PC-9 (cell line): ENCODE results near the gene NEDD9. TPM values are rescaled to one million over a fixed set of nuclear protein-coding genes. Genes with fewer than 3 reads are reported as not detected.
A peak's percentile ranks its signal among the peaks of the same experiment; 100 is the strongest.

Experiments used
- BruUV-seq: library from RNA; stranded (reverse); fragments of 400-500 nt; replicated peaks from 2 replicates; lab custom pipeline; 2021; lab: Mats Ljungman, UMichigan
- CTCF ChIA-PET: fragments of 300-600 bp; sonication (Branson Sonifier 250); formaldehyde crosslinking; loops from one replicate; lab custom pipeline; 2022; ENCODE audit warnings: antibody characterized with exemption; lab: Charles Lee
- POLR2A ChIA-PET: fragments of 300-600 bp; sonication (Branson Sonifier 250); formaldehyde crosslinking; loops from one replicate; lab custom pipeline; 2022; ENCODE audit warnings: antibody characterized with exemption; ENCODE audit not compliant: unreplicated experiment; lab: Charles Lee
- DNase-seq, 2 experiments: peaks; one replicate each; pipeline versions ENCODE4 v3.0.0 to v3.0.0-alpha.2; 2015 to 2022; ENCODE audit warnings: mixed read lengths in 1 of 2
- H2AFZ ChIP-seq: fragments of 200-600 bp; sonication (generic); 2 replicates; pipeline ENCODE4 v1.8.1; 2017; ENCODE audit warnings: antibody characterized with exemption
- H3F3A ChIP-seq: fragments of 200-600 bp; sonication (generic); 2 replicates; pipeline ENCODE4 v1.8.1; 2017; ENCODE audit warnings: antibody characterized with exemption, mild to moderate bottlenecking, low read depth; ENCODE audit not compliant: insufficient read depth
- H3K27ac ChIP-seq: fragments of 200-600 bp; sonication (generic); 2 replicates; pipeline ENCODE4 v1.6.1; 2016; ENCODE audit warnings: mixed run types
- H3K27me3 ChIP-seq: fragments of 200-600 bp; sonication (generic); 2 replicates; pipeline ENCODE4 v1.6.1; 2016; ENCODE audit warnings: low read depth, mixed run types; ENCODE audit not compliant: insufficient read depth
- H3K36me3 ChIP-seq: fragments of 200-600 bp; sonication (generic); 2 replicates; pipeline ENCODE4 v1.6.1; 2016; ENCODE audit warnings: low read depth, mixed run types
- H3K4me1 ChIP-seq: fragments of 200-600 bp; sonication (generic); replicated peaks from 2 replicates; pipeline ENCODE4 v1.6.1; 2016; ENCODE audit warnings: mixed run types; ENCODE audit not compliant: insufficient read depth
- H3K4me2 ChIP-seq: fragments of 200-600 bp; sonication (generic); 2 replicates; pipeline ENCODE4 v1.6.1; 2017; ENCODE audit warnings: mixed run types
- H3K4me3 ChIP-seq: fragments of 200-600 bp; sonication (generic); 2 replicates; pipeline ENCODE4 v1.6.1; 2016; ENCODE audit warnings: mixed run types
- H3K79me2 ChIP-seq: fragments of 200-600 bp; sonication (generic); 2 replicates; pipeline ENCODE4 v1.6.1; 2017; ENCODE audit warnings: low read depth, mixed run types
- H3K9me2 ChIP-seq: fragments of 200-600 bp; sonication (generic); 2 replicates; pipeline ENCODE4 v1.8.1; 2017; ENCODE audit warnings: mild to moderate bottlenecking; ENCODE audit not compliant: insufficient read depth
- H3K9me3 ChIP-seq: fragments of 200-600 bp; sonication (generic); 2 replicates; pipeline ENCODE4 v1.8.1; 2016; ENCODE audit warnings: low read depth; ENCODE audit not compliant: insufficient read depth
- H4K20me1 ChIP-seq: fragments of 200-600 bp; sonication (generic); 2 replicates; pipeline ENCODE4 v1.8.1; 2017; ENCODE audit not compliant: insufficient read depth
- EZH2 ChIP-seq: fragments of 200-600 bp; sonication (generic); IDR thresholded peaks from 2 replicates; pipeline ENCODE4 v1.8.0; 2017; ENCODE audit warnings: antibody characterized with exemption, low read depth
- intact Hi-C: fragments of 100-400 bp; cut with micrococcal nuclease; formaldehyde crosslinking; loops from one replicate; pipeline ENCODE4 v1.10.0; 2022; ENCODE audit not compliant: unreplicated experiment
- total RNA-seq: library from RNA; stranded (reverse); gene quantifications from 2 replicates; pipeline ENCODE4 v1.2.3, GENCODE V29; 2021
- TF ChIP-seq, protein P1 (sequence below): fragments of 200-600 bp; sonication (generic); conservative IDR thresholded peaks from 2 replicates; pipeline ENCODE4 v1.6.1; 2017; ENCODE audit warnings: mixed run types, antibody characterized with exemption, mild to moderate bottlenecking, moderate library complexity

Gene NEDD9
- total RNA-seq, 1 experiment from 2014 or later: 57.5 TPM

DNA sequence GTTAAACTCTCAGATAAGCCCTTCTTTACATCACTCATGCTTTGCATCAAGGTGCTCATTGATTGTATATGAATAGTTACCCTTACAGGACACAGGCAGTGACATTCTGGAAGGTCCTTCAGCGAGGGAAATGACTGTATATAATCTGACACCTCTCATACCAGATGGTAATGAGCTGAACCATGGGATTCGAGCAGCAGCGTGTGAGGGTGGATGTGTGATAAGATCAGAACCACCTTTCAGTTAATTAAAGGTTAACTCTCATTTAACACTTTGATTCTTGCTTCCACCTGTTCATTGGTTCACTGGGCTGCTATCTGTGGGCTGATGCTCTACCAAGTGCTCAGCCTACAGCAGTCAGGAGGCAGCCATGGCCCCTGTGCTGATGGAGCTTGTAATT is 24.2 kb downstream of the NEDD9 start:
- BruUV-seq: no TSS peak
- peaks cover 45% of the 10 kb centered on the region for H3K4me1 ChIP-seq
- H3K4me3 ChIP-seq: no peak overlapping the region
- POLR2A ChIA-PET: interaction anchor here (0.5 to 0.6 kb wide), 3 partner anchors 36 to 226 kb away, joined by 3 to 9 read pairs (median 4); no protein-coding TSS in a partner anchor
- no peaks in the 10 kb centered on the region for H4K20me1 ChIP-seq
- H3K36me3 ChIP-seq: peaks cover 23% of the 10 kb centered on the region
- intact Hi-C loops: loop anchor here (5.0 kb wide), 1 partner anchor 204 kb away; no protein-coding TSS in a partner anchor
- no peak overlapping the region for H3K4me2 ChIP-seq
- H3K79me2 ChIP-seq: peaks cover 57% of the 10 kb centered on the region
- no peaks in the 10 kb centered on the region for H3K9me3 ChIP-seq
- TF ChIP-seq EZH2: no peak
- TF ChIP-seq, protein P1, sequence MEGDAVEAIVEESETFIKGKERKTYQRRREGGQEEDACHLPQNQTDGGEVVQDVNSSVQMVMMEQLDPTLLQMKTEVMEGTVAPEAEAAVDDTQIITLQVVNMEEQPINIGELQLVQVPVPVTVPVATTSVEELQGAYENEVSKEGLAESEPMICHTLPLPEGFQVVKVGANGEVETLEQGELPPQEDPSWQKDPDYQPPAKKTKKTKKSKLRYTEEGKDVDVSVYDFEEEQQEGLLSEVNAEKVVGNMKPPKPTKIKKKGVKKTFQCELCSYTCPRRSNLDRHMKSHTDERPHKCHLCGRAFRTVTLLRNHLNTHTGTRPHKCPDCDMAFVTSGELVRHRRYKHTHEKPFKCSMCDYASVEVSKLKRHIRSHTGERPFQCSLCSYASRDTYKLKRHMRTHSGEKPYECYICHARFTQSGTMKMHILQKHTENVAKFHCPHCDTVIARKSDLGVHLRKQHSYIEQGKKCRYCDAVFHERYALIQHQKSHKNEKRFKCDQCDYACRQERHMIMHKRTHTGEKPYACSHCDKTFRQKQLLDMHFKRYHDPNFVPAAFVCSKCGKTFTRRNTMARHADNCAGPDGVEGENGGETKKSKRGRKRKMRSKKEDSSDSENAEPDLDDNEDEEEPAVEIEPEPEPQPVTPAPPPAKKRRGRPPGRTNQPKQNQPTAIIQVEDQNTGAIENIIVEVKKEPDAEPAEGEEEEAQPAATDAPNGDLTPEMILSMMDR: no peak
- H3K9me2 ChIP-seq: no peaks in the 10 kb centered on the region
- peak overlapping the region; percentile 92 for H3K27ac ChIP-seq
- H3F3A ChIP-seq: peaks cover 37% of the 10 kb centered on the region
- no peak overlapping the region for H2AFZ ChIP-seq
- DNase-seq: no peak
- H3K27me3 ChIP-seq: no peaks in the 10 kb centered on the region
- CTCF ChIA-PET: no interaction called here

DNA sequence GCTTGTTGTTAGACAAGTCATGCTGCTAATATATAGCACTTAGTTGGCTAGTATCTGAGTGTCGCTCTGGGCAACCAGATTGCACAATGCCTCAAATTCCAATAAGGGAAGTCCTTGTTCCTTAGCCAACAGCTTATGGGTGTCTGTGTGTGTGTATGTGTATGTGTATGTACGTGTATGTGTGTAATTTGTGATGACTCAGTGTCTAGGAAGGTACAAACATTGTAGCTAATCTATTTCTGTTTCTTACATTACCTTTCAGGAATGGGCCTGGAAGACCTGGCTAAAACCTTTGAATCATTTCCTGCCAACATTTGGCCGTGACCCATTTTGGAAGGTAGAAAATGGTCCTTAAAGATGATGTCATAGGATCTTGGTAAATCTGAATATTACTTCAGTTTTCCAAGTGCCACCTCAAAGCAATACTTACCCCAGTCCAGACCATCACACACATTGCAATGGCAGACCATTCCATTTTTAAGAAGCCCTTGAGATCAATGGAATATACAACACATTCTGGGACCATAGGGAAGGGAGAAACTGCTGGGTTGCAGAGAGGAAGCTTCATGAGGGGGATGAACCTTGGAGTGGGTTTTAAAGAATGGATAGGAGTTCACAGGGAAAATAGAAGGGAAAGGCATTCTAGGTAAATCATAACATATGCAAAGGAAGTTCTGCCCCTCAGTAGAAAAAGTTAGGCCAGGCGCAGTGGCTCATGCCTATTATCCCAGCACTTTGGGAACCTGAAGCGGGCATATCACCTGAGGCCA is 25.1 kb downstream of the NEDD9 start:
- DNase-seq: peak; percentile 84 to 98
- H4K20me1 ChIP-seq: no peaks in the 10 kb centered on the region
- H3K4me3 ChIP-seq: no peak overlapping the region; the same call in 1 of the 2 replicates
- intact Hi-C loops: loop anchor here (1.0 to 5.0 kb wide), 7 partner anchors 22 to 289 kb away; no protein-coding TSS in a partner anchor
- POLR2A ChIA-PET: interaction anchor here (0.5 to 1.3 kb wide), 8 partner anchors 19 to 1083 kb away, joined by 3 to 44 read pairs (median 6); partner anchors contain the start of genes EDN1 and NEDD9
- peaks cover 25% of the 10 kb centered on the region for H3K36me3 ChIP-seq
- H3F3A ChIP-seq: peaks cover 30% of the 10 kb centered on the region
- H2AFZ ChIP-seq: no peak overlapping the region
- peaks cover 36% of the 10 kb centered on the region for H3K4me1 ChIP-seq
- BruUV-seq: no TSS peak
- H3K27ac ChIP-seq: peak overlapping the region; percentile 92
- H3K9me2 ChIP-seq: no peaks in the 10 kb centered on the region
- H3K27me3 ChIP-seq: no peaks in the 10 kb centered on the region
- peaks cover 65% of the 10 kb centered on the region for H3K79me2 ChIP-seq
- H3K9me3 ChIP-seq: no peaks in the 10 kb centered on the region
- CTCF ChIA-PET: interaction anchor here (1.0 to 1.1 kb wide), 2 partner anchors 22 to 63 kb away, joined by 3 read pairs; no protein-coding TSS in a partner anchor
- TF ChIP-seq EZH2: no peak
- TF ChIP-seq, protein P1: no peak
- peak overlapping the region; percentile 70 for H3K4me2 ChIP-seq

DNA sequence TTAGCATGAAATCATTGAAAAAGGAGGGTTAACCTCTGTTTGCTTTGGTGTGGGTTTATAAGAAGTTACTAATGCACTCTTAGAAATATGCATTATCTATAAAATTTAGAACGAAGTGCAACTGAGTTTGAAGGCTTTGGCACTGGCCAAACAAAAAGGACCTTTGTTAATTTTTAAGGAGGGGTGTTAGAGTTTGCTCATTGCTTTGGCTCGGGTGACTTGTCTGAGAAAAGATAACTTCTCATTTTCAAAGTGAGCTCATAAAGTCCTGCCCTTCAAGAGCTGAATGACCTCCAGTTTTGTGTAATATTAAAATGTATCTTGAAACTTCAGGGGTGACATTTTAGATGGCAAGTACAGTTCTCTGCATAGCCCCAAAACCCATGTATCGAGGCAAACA is 25.9 kb downstream of the NEDD9 start:
- ChIA-PET POLR2A (interaction anchor here (0.5 to 1.3 kb wide), 7 partner anchors 19 to 1084 kb away, joined by 3 to 44 read pairs (median 6); partner anchors contain the start of genes EDN1 and NEDD9), CTCF (interaction anchor here (1.0 to 1.1 kb wide), 2 partner anchors 23 to 62 kb away, joined by 3 read pairs; no protein-coding TSS in a partner anchor)
- peaks cover 65% of the 10 kb centered on the region for H3K79me2 ChIP-seq
- H4K20me1 ChIP-seq: no peaks in the 10 kb centered on the region
- peaks cover 25% of the 10 kb centered on the region for H3F3A ChIP-seq
- BruUV-seq: TSS peak; percentile 37
- peak overlapping the region; percentile 35; the same call in 1 of the 2 replicates for H3K4me3 ChIP-seq
- H3K4me2 ChIP-seq: peak overlapping the region; percentile 70
- H3K4me1 ChIP-seq: peaks cover 28% of the 10 kb centered on the region
- no peak for DNase-seq
- peaks cover 25% of the 10 kb centered on the region for H3K36me3 ChIP-seq
- H3K27me3 ChIP-seq: no peaks in the 10 kb centered on the region
- intact Hi-C loops: loop anchor here (2.0 to 5.0 kb wide), 2 partner anchors 206 to 222 kb away; no protein-coding TSS in a partner anchor
- H3K27ac ChIP-seq: peak overlapping the region; percentile 92
- no peaks in the 10 kb centered on the region for H3K9me2 ChIP-seq
- TF ChIP-seq, protein P1: no peak
- no peak overlapping the region for H2AFZ ChIP-seq
- no peaks in the 10 kb centered on the region for H3K9me3 ChIP-seq
